GM21717 (cell line): ENCODE measurements around the gene E2F2.

Source experiments
- ATAC-seq: cut with Tn5 transposase; IDR thresholded peaks from one replicate; pipeline ENCODE4 v1.9.1; 2021; ENCODE audit warnings: mild to moderate bottlenecking, moderate library complexity; ENCODE audit not compliant: unreplicated experiment

The E2F2 gene

DNA sequence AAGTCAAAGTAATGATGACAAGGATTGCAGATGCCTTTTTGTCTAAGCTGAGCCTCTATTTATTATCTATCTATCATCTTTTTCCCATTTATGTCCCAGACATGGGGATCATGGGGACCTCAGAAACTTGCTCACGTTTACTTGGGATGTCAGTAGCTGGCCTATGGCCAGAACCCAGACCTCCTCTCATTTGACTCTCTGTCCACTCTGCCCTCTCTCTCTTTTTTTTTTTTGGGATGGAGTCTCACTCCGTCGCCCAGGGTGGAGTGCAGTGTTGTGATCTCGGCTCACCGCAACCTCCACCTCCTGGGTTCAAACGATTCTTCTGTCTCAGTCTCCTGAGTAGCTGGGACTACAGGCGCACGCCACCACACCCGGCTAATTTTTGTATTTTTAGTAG is 32.0 kb upstream of the E2F2 start:
- no peak for ATAC-seq

DNA sequence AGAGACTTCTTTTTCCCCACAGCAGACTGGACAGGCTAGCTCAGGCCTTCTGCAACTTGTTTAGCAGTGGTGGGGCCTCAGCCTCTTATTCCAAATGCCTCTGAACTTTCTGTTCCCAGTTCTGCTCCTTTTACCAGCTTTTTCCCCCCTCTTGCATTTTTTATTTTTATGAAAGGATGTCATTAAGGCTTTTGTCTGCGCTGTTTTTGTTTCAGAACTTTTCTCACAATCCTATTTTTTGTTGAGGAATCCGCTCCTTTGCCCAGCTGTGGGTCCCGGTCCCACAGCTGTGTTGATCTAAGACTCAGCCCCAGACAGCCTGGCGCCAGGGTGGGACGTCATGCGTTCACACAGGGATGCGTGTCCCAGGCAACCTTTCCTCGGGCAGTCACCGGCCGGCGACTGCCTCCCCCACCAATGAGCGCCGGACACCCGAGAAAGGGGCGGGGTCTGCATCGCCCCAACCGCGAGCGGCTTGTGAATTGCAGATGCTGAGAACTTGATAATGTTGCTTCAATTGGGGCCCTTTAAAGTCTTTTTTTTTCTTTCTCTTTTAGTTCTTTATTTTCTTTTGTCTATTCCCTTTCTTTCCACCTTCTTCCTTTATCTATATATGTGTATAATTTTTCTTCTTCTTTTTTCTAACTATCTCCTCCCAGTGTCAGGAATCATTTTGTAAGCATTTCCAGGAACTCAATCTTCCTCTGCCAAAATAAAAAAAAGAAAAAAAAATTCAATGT is 31.3 kb upstream of the E2F2 start:
- ATAC-seq, result no peak

DNA sequence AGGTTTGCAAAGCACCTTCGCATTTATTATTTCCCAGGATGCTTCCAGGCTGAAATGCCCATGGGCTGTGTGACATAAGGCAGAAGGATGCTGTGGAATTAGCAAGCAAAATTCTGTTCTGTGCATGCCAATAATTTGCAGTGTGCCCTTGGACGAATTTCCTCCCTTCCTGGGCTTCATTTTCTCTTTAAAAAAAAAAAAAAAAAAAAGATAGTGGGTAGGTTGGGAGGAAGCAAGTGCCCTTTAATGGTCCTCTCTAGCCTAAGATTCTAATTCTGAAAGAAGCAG is 30.7 kb upstream of the E2F2 start:
- ATAC-seq, result no peak

GRCh38 chr1:23561076-23561812 is 30.2 kb upstream of the E2F2 start:
- ATAC-seq, result no peak

GRCh38 chr1:23559985-23560741 is 29.1 kb upstream of the E2F2 start:
- no peak for ATAC-seq

DNA sequence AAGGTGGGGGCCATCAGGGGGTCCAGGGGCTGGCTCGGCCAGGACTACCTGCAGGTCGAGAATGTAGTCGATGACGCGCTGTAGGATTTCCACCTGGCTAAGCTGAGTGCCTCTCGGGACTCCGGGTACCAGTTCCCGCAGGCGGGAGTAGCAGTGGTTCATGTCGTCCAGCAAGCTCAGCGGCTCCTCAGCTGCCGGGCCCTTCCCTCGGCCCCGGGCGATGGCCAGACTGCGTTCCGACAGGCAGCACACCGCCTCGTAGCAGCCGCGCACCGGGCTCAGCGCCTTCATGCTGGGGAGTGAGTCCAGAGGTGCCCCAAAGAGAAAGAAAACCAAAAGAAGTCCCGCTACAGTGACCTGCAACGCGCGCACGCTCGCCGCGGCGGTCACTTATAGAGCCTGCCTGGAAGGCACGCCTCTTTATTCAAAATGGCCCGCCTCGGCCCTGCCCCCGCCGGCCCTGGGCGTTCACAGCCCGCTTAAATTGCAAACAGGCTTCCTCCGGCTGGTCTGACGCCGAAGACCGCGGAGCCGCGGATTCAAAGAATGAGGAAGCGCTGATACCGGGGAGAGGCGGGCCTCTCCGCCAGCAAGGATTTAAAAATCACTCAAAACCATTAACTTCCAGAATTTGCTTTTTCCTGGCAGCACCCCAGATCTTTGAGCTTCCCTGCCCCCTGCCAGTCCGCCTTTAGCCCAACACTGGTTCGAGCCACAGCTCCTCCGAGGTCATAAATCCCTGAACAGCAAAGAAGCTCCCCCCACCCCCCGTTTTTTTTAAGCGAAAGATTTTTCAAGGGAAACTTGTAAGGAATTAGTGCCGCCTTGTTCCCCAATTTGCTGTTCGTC is 28.3 kb upstream of the E2F2 start, which contains the start of gene ID3:
Gene ID3, minus strand, starts transcription at position 366 of the 849 bp plus-strand sequence. Its CDS starts 75 bp downstream, at position 291.
- peak; percentile 52 for ATAC-seq

GRCh38 chr1:23558872-23559135 is 27.8 kb upstream of the E2F2 start:
- no peak for ATAC-seq

- no peak for ATAC-seq
Measured at GRCh38 chr1:23558140-23558871, 27.3 kb upstream of the E2F2 start.

- no peak for ATAC-seq
Measured at GRCh38 chr1:23557471-23558124, 26.6 kb upstream of the E2F2 start.

- no peak for ATAC-seq
Measured at GRCh38 chr1:23556635-23557470, 25.8 kb upstream of the E2F2 start.

DNA sequence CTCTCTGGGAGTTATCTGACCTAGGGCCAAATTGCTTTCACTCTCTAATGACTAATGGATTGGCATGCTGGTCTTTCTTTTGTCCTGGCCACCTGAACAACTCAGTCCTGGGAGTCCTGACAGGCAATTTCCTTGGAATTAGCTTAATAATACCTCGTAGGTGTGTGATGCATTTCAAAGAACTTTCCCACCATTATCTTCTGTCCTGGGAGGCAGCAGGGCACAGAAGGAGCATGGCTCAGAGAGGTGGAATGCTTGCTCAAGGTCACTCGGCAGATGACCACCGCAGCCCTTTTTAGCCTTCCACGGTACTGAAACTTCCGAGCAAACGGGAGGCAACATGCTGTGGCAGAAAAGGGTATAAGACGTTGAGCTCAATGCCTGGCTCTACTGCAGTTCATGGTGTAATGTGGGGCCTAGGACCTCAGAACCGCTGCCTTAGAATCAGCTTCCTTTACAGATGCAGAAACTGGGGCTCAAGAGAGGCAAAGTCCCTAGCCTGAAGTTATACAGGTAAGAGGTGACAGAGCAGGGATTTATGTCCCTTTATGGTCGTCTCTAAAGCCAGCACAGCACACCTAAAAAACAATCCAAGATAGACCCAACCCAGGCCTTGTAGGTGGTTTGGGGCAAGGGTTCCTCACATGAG is 25.1 kb upstream of the E2F2 start:
- no peak for ATAC-seq

GRCh38 chr1:23555270-23555985 is 24.4 kb upstream of the E2F2 start:
- ATAC-seq, result no peak

GRCh38 chr1:23554481-23555269 is 23.6 kb upstream of the E2F2 start:
- peak; percentile 46 for ATAC-seq

DNA sequence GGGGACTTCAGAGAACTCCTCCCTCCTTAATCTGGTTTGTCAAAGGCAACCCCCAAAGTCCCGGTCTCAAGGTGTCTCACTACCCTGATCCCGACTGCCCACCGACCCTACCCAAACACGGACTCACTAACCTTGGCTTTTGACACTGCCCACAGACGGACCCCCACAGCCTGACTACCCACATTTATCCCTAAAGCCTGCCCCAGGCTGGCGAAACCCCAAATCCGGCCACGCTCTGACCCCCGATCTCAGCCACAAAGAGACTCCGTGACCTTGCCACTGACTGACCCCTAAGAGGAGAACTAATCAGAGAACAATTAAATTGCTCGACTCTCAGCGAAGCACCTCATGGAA is 23.1 kb upstream of the E2F2 start:
- ATAC-seq, result no peak

DNA sequence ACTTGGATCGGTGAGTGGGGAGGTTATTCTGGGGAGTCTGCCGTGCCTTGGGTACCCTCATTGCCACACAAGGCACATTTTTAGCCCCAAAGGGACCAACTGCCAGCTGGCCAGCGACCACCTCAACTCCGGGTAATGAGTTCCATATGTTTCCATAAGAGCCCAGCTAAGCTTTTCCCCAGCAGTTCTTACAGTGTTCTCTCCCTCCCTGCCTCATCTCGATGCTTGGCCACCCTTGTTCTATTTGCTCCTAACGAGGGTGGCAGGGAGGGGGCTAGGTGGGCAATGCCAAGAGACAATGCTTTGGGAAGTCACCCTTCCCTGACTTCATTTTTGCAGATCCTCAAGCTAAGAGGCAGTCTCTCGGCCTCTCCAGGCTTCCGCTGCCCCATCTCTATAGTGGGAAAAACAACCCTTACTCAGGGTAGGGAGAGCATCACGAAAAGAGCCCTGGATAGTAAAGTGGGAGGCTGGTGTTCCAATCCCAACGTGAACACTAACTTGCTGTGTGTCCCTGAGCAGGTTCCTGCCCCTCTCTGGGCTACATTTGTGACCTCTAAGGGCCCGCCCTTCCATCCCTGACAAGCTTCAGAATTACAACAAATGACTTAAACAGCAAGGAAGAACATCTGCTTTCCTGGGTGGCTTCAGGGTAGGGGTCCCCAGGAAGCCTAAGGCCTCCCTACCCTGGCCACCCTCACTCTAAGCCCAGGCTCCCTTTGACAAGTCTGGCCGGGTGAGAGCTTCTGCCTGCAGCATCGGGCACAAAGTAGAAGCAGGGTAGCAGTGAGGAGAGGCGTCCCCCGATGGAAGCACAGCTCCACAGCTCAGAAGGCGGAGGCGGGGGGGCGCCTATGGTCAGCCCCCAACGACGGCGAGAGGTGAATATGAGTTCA is 22.4 kb upstream of the E2F2 start:
- ATAC-seq, result no peak

DNA sequence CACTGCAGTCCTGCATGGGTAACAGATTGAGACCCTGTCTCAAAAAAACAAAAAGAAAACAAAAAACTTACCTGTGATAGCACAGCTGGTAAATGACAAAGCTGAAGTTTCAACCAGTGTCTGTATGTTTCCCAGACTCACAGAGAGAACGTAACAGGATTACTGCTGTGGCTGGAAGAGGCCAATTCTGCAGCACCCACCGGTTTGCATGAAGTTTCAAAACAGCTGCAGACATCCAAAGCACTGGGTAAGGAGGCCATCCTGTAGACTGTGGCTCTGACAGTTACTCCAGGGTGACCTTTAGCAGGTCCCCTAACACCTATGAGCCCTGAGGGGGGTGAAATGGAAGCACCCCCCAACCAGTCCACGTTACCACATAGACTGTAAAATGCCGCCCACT is 20.8 kb upstream of the E2F2 start:
- no peak for ATAC-seq
